ENCODE data around the gene ST6GALNAC5.
A peak's percentile ranks its signal among the peaks of the same experiment; 100 is the strongest.
"Not testable (repeated sequence)": the region's sequence is repeated elsewhere in the genome, so short reads cannot be mapped to it uniquely, and the experiment has no call there.

ST6GALNAC5 gene

DNA sequence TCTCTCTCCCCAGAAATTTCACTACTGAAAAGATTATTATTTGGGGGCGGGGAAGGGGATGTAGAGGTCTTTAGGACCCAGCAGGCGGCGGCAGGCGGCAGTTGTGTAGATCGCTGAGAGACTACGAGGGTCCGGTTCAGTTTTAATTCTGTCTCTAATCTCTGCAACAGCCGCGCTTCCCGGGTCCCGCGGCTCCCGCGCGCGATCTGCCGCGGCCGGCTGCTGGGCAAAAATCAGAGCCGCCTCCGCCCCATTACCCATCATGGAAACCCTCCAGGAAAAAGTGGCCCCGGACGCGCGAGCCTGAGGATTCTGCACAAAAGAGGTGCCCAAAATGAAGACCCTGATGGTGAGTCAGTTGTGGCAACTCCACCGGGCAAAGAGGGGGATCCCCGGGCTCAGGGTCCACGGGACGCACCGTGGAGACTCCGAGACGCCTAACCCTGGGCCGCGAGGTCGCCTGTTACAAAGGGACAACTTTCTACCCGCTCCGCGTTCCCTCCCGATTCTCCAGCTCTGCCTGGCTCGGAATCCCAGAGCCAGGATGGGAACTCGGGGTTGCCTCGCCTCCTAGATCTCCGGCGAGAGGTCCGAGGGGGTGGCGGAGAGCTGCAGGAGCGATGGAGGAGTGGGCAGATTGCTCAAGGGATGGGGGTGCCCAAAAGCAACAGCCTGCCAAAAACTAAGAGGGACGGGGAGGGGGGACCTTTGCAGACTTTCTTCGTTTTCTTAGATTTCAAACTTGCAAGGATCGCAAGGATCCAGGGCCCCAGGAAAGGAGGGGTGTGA lies at the start of gene ST6GALNAC5:
ST6GALNAC5 (plus strand) TSS at position 139 of the 789 bp plus-strand sequence.
- Histone ChIP-seq H3K4me3 (peak within 1 kb of the TSS; percentile 55 to 61), H3K4me1 (peaks cover 0 to 34% (median 15%) of the 10 kb centered on the region in 4 donors), H3K36me3 (no peaks in the 10 kb centered on the region), H3K9me3 (no peaks in the 10 kb centered on the region), H3K27me3 (peaks cover 0 to 20% of the 10 kb centered on the region in 2 donors), H3K27ac (peak within 1 kb of the TSS; percentile 26 to 68)
- DNase-seq = no peak
- TF ChIP-seq, protein P1, sequence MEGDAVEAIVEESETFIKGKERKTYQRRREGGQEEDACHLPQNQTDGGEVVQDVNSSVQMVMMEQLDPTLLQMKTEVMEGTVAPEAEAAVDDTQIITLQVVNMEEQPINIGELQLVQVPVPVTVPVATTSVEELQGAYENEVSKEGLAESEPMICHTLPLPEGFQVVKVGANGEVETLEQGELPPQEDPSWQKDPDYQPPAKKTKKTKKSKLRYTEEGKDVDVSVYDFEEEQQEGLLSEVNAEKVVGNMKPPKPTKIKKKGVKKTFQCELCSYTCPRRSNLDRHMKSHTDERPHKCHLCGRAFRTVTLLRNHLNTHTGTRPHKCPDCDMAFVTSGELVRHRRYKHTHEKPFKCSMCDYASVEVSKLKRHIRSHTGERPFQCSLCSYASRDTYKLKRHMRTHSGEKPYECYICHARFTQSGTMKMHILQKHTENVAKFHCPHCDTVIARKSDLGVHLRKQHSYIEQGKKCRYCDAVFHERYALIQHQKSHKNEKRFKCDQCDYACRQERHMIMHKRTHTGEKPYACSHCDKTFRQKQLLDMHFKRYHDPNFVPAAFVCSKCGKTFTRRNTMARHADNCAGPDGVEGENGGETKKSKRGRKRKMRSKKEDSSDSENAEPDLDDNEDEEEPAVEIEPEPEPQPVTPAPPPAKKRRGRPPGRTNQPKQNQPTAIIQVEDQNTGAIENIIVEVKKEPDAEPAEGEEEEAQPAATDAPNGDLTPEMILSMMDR (IDR thresholded peaks at IDR 0.05) = no peak
- intact Hi-C loops (cut with DNase I; ENCODE audit: low total_unique reads) = no loop called here

DNA sequence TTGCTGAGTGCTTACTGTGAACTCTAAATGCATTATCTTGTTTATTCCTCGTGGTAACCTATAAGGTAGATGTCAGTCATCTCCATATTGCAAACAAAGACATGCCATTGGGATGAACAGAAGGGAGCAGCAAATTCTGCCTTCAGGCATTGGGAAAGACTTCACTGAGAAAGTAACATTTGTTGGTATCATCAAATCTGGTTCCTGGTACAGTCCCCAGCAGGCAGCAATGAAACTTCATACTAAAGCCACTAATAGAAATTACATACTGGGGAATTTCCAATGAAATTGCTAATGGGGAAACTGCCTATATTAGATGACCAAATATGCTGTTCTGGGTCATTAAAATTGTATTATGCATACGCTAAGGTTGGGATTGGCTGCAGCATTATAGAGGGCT lies 47.3 kb upstream of the ST6GALNAC5 start:
- TF ChIP-seq, protein P1 (IDR thresholded peaks at IDR 0.05) = no peak
- H3K9me3 ChIP-seq = no peaks in the 10 kb centered on the region
- intact Hi-C loops (cut with DNase I; ENCODE audit: low total_unique reads) = no loop called here
- H3K4me3 ChIP-seq = no peak overlapping the region
- no peak for DNase-seq
- no peak overlapping the region for H3K27ac ChIP-seq
- H3K36me3 ChIP-seq = no peaks in the 10 kb centered on the region
- no peaks in the 10 kb centered on the region for H3K27me3 ChIP-seq
- H3K4me1 ChIP-seq = no peaks in the 10 kb centered on the region

DNA sequence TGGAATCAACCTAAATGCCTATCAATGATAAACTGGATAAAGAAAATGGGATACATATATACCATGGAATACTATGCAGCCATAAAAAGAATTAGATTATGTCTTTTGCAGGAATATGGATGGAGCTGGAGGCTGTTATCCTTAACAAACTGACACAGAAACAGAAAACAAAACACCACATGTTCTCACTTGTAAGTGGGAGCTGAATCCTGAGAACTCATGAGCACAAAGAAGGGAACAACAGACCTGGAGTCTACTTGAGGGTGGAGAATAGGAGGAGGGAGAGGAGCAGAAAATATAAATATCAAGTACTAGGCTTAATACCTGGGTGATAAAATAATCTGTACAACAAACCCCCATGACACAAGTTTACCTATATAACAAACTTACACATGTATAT lies 44.3 kb upstream of the ST6GALNAC5 start:
- H3K4me1 ChIP-seq; intact Hi-C loops (cut with DNase I; ENCODE audit: low total_unique reads); H3K27ac ChIP-seq: not testable (repeated sequence)

DNA sequence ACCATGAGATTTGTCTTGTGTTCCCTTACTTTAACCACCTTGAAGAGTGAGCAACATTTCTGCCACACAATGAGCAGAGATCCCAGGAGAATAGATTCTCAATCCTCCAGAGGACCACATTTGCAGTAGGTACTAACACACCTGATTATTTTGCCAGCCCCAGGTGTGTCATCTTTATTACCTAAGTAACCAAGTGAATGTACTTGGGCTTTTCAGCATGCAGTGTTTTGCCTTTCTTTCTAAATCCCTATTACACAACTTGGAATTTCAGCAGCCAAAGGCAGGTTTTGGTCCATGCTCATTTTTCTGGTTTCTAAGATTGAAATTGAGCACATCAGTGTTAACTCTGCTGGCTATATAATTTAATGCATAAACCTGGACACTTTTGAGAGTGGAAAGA lies 43.2 kb upstream of the ST6GALNAC5 start:
- no peaks in the 10 kb centered on the region for H3K27me3 ChIP-seq
- H3K27ac ChIP-seq = no peak overlapping the region
- intact Hi-C loops (cut with DNase I; ENCODE audit: low total_unique reads) = no loop called here
- H3K36me3 ChIP-seq = no peaks in the 10 kb centered on the region
- no peak overlapping the region for H3K4me3 ChIP-seq
- TF ChIP-seq, protein P1 (IDR thresholded peaks at IDR 0.05) = no peak
- H3K9me3 ChIP-seq = no peaks in the 10 kb centered on the region
- no peak for DNase-seq
- H3K4me1 ChIP-seq = no peaks in the 10 kb centered on the region

More for the DNA sequence above, 44.3 kb upstream of the ST6GALNAC5 start:
- not testable (repeated sequence) for H3K36me3 ChIP-seq, H3K4me3 ChIP-seq, DNase-seq, H3K9me3 ChIP-seq, H3K27me3 ChIP-seq

DNA sequence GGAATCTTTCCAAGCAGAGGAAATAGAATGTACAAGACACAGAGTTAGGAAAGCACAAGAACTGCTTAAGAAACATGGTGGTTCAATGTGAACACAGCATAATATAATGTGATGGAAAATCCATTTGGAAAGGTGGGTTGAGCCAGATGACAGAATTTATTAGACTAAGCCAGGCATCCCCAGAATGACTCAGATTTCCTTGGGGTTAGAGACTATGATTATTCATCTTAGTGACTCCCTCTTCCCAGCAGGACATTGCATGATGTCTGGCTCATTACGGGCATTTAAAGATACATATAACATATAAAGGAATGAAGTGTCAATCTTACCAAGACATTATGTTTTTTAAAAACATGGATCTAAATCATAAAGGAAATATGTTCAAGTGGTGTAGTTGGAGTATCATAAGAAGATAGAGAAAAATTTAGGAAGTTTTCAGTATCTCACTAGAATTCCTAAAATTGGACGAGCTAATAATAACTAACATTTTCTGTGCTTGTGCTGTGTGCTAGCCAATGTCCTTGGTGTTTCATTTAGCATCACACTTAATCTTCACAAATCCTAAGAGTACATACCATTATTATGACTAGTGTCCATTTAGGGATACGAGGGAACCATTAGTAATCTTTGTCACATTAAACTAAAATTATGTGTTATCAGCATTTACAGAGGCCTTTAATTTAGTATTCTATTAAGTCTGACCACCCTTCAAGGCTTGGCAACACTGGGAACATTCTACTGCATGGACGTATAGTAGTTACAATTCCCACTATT lies 41.0 kb upstream of the ST6GALNAC5 start:
- DNase-seq = no peak
- Histone ChIP-seq H3K36me3 (no peaks in the 10 kb centered on the region), H3K27me3 (no peaks in the 10 kb centered on the region), H3K27ac (no peak overlapping the region), H3K9me3 (no peaks in the 10 kb centered on the region), H3K4me3 (no peak overlapping the region), H3K4me1 (no peaks in the 10 kb centered on the region)
- intact Hi-C loops (cut with DNase I; ENCODE audit: low total_unique reads) = no loop called here
- TF ChIP-seq, protein P1 (IDR thresholded peaks at IDR 0.05) = no peak

DNA sequence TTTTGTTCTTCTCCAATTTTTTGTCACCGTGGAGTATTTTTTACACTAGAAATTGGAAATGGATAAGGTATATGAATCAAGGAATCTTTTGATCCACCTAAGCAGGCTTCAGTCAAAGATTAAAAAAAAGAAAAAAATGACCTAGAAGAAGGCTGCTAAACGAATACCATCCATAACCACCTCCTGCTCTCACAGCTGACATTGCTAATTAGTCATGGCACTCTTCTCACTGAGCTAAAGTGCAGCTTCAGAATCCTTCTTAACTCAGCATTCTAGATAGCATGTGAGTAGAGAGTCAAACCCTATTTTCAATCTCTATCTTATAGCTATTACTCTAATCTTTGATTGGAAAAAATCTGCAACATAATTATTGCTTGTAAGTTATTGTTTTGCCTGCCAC lies 40.2 kb upstream of the ST6GALNAC5 start:
- Histone ChIP-seq H3K27me3 (no peaks in the 10 kb centered on the region), H3K9me3 (no peaks in the 10 kb centered on the region), H3K36me3 (no peaks in the 10 kb centered on the region), H3K4me1 (no peaks in the 10 kb centered on the region), H3K4me3 (no peak overlapping the region), H3K27ac (no peak overlapping the region)
- DNase-seq = no peak
- TF ChIP-seq, protein P1 (IDR thresholded peaks at IDR 0.05) = no peak
- intact Hi-C loops (cut with DNase I; ENCODE audit: low total_unique reads) = no loop called here

Data from tibial artery (tissue), 4 donors.